ENCODE measurements around the gene ZBTB32. TPM values are rescaled to one million over a fixed set of nuclear protein-coding genes. Genes with fewer than 3 reads are reported as not detected.

Gene ZBTB32
- total RNA-seq, 4 donors from 2014 or later: not detected

Other genes with a start within 250 kb of the ZBTB32 start
- not detected for gene KRTDAP, start 214.1 kb upstream of the ZBTB32 start, total RNA-seq
- under 1 TPM in 1 of 4 donors, not detected in 3; 0.89 TPM for gene DMKN, start 190.9 kb upstream of the ZBTB32 start, total RNA-seq
- not detected for gene SBSN, start 176.2 kb upstream of the ZBTB32 start, total RNA-seq
- gene GAPDHS, start 171.1 kb upstream of the ZBTB32 start, total RNA-seq: not detected
- gene TMEM147, start 158.9 kb upstream of the ZBTB32 start, total RNA-seq: 100 to 1,000 TPM in 3 of 4 donors, 10 to 100 TPM in 1; 86.2 to 145 (median 119) TPM
- gene ATP4A, start 140.9 kb upstream of the ZBTB32 start, total RNA-seq: not detected
- not detected for gene PMIS2, start 118.4 kb upstream of the ZBTB32 start, total RNA-seq
- gene HAUS5, start 91.8 kb upstream of the ZBTB32 start, total RNA-seq: 1 to 10 TPM; 2.5 to 4.8 (median 3.4) TPM
- gene RBM42, start 75.5 kb upstream of the ZBTB32 start, total RNA-seq: 10 to 100 TPM; 45.8 to 77.8 (median 75.4) TPM
- gene ETV2, start 62.8 kb upstream of the ZBTB32 start, total RNA-seq: under 1 TPM in 1 of 4 donors, not detected in 3; 0.23 TPM
- 1,000 to 10,000 TPM in 2 of 4 donors, 100 to 1,000 TPM in 2; 899 to 1,245 (median 976) TPM for gene COX6B1, start 56.2 kb upstream of the ZBTB32 start, total RNA-seq
- not detected for gene UPK1A, start 38.0 kb upstream of the ZBTB32 start, total RNA-seq
- gene KMT2B, start 13.4 kb downstream of the ZBTB32 start, total RNA-seq: 10 to 100 TPM in 3 of 4 donors, 1 to 10 TPM in 1; 9.3 to 39.0 (median 16.8) TPM
- gene IGFLR1, start 37.9 kb downstream of the ZBTB32 start, total RNA-seq: 10 to 100 TPM in 1 of 4 donors, 1 to 10 TPM in 3; 2.0 to 14.1 (median 3.0) TPM
- gene U2AF1L4, start 40.9 kb downstream of the ZBTB32 start, total RNA-seq: 10 to 100 TPM in 2 of 4 donors, 1 to 10 TPM in 2; 5.1 to 22.9 (median 13.4) TPM
- 10 to 100 TPM; 22.2 to 45.8 (median 38.3) TPM for gene PSENEN, start 41.1 kb downstream of the ZBTB32 start, total RNA-seq
- 10 to 100 TPM; 14.8 to 19.5 (median 16.6) TPM for gene LIN37, start 44.0 kb downstream of the ZBTB32 start, total RNA-seq
- gene HSPB6, start 52.5 kb downstream of the ZBTB32 start, total RNA-seq: 100 to 1,000 TPM in 2 of 4 donors, 10 to 100 TPM in 2; 79.8 to 241 (median 139) TPM
- 1 to 10 TPM in 3 of 4 donors, under 1 TPM in 1; 0.63 to 4.3 (median 3.0) TPM for gene PROSER3, start 53.6 kb downstream of the ZBTB32 start, total RNA-seq
- gene ARHGAP33, start 71.0 kb downstream of the ZBTB32 start, total RNA-seq: 1 to 10 TPM in 3 of 4 donors, under 1 TPM in 1; 0.22 to 4.7 (median 2.2) TPM
- gene PRODH2, start 108.3 kb downstream of the ZBTB32 start, total RNA-seq: under 1 TPM in 1 of 4 donors, not detected in 3; 0.13 TPM
- not detected for gene NPHS1, start 147.9 kb downstream of the ZBTB32 start, total RNA-seq
- gene KIRREL2, start 152.4 kb downstream of the ZBTB32 start, total RNA-seq: not detected
- gene APLP1, start 164.0 kb downstream of the ZBTB32 start, total RNA-seq: under 1 TPM in 2 of 4 donors, not detected in 2; 0.27 to 0.33 TPM
- 1 to 10 TPM in 3 of 4 donors, not detected in 1; 1.2 to 2.7 (median 2.3) TPM for gene NFKBID, start 196.0 kb downstream of the ZBTB32 start, total RNA-seq
- gene HCST, start 198.0 kb downstream of the ZBTB32 start, total RNA-seq: 1 to 10 TPM in 2 of 4 donors, not detected in 2; 1.2 to 1.5 TPM
- 10 to 100 TPM in 3 of 4 donors, 1 to 10 TPM in 1; 7.2 to 25.6 (median 18.2) TPM for gene TYROBP, start 203.7 kb downstream of the ZBTB32 start, total RNA-seq
- 10 to 100 TPM in 2 of 4 donors, 1 to 10 TPM in 2; 7.4 to 18.2 (median 12.8) TPM for gene LRFN3, start 231.8 kb downstream of the ZBTB32 start, total RNA-seq